COLO668 (cell line): ENCODE measurements around the gene ZKSCAN1.
"Not testable (repeated sequence)": the region's sequence is repeated elsewhere in the genome, so short reads cannot be mapped to it uniquely, and the experiment has no call there.

Experiments
- DNase-seq: peaks from one replicate; lab custom pipeline; 2025; ENCODE audit not compliant: unreplicated experiment; lab: John Stamatoyannopoulos, UW

ZKSCAN1 gene

GRCh38 chr7:100015232-100016214 is at the start of gene ZKSCAN1:
TSS of gene ZKSCAN1 (plus strand) at chr7:100015596. CDS start at chr7:100023507, 7,911 bp downstream.
- DNase-seq: peak; percentile 93

GRCh38 chr7:99969298-99969697 is 46.1 kb upstream of the ZKSCAN1 start:
- DNase-seq: no peak

- not testable (repeated sequence) for DNase-seq
Observed at GRCh38 chr7:99969813-99970212, 45.6 kb upstream of the ZKSCAN1 start.

- DNase-seq: no peak
Observed at GRCh38 chr7:99971242-99971641, 44.2 kb upstream of the ZKSCAN1 start.

- not testable (repeated sequence) for DNase-seq
Observed at GRCh38 chr7:99973817-99974216, 41.6 kb upstream of the ZKSCAN1 start.

- no peak for DNase-seq
Observed at GRCh38 chr7:99974681-99975080, 40.7 kb upstream of the ZKSCAN1 start.

- DNase-seq: no peak
Observed at GRCh38 chr7:99975782-99976521, 39.4 kb upstream of the ZKSCAN1 start, which contains the start of gene AZGP1. TSS of gene AZGP1 (minus strand) at chr7:99976031. CDS start at chr7:99976020, 11 bp downstream.

- no peak for DNase-seq
Observed at GRCh38 chr7:99976626-99977025, 38.8 kb upstream of the ZKSCAN1 start.

- peak; percentile 55 for DNase-seq
Observed at GRCh38 chr7:99979814-99980225, 35.6 kb upstream of the ZKSCAN1 start.

- not testable (repeated sequence) for DNase-seq
Observed at GRCh38 chr7:99980448-99980872, 34.9 kb upstream of the ZKSCAN1 start.

- DNase-seq: not testable (repeated sequence)
Observed at GRCh38 chr7:99981066-99981465, 34.3 kb upstream of the ZKSCAN1 start.

- no peak for DNase-seq
Observed at GRCh38 chr7:99984593-99984992, 30.8 kb upstream of the ZKSCAN1 start.

- not testable (repeated sequence) for DNase-seq
Observed at GRCh38 chr7:99987306-99987705, 28.1 kb upstream of the ZKSCAN1 start.

- DNase-seq: no peak
Observed at GRCh38 chr7:99987846-99988245, 27.6 kb upstream of the ZKSCAN1 start.

GRCh38 chr7:99990460-99990852 is 24.9 kb upstream of the ZKSCAN1 start:
- no peak for DNase-seq

GRCh38 chr7:99991543-99991942 is 23.9 kb upstream of the ZKSCAN1 start:
- not testable (repeated sequence) for DNase-seq

GRCh38 chr7:99992330-99993038 is 22.9 kb upstream of the ZKSCAN1 start:
- no peak for DNase-seq

- DNase-seq: no peak
Observed at GRCh38 chr7:99994819-99995218, 20.6 kb upstream of the ZKSCAN1 start.

- DNase-seq: no peak
Observed at GRCh38 chr7:99996755-99997544, 18.4 kb upstream of the ZKSCAN1 start.

- DNase-seq: peak; percentile 75
Observed at GRCh38 chr7:99997545-99998137, 17.8 kb upstream of the ZKSCAN1 start.
